PC-9 (cell line): Measurements from ENCODE around the gene MYPN. TPM values are rescaled to one million over a fixed set of nuclear protein-coding genes. Genes with fewer than 3 reads are reported as not detected.

ENCODE experiments used
- BruUV-seq: library from RNA; stranded (reverse); fragments of 400-500 nt; replicated peaks from 2 replicates; lab custom pipeline; 2021; lab: Mats Ljungman, UMichigan
- CTCF ChIA-PET: fragments of 300-600 bp; sonication (Branson Sonifier 250); formaldehyde crosslinking; loops from one replicate; lab custom pipeline; 2022; ENCODE audit warnings: antibody characterized with exemption; lab: Charles Lee
- POLR2A ChIA-PET: fragments of 300-600 bp; sonication (Branson Sonifier 250); formaldehyde crosslinking; loops from one replicate; lab custom pipeline; 2022; ENCODE audit warnings: antibody characterized with exemption; ENCODE audit not compliant: unreplicated experiment; lab: Charles Lee
- DNase-seq, 2 experiments: peaks; one replicate each; pipeline versions ENCODE4 v3.0.0 to v3.0.0-alpha.2; 2015 to 2022; ENCODE audit warnings: mixed read lengths in 1 of 2
- H2AFZ ChIP-seq: fragments of 200-600 bp; sonication (generic); 2 replicates; pipeline ENCODE4 v1.8.1; 2017; ENCODE audit warnings: antibody characterized with exemption
- H3F3A ChIP-seq: fragments of 200-600 bp; sonication (generic); 2 replicates; pipeline ENCODE4 v1.8.1; 2017; ENCODE audit warnings: antibody characterized with exemption, mild to moderate bottlenecking, low read depth; ENCODE audit not compliant: insufficient read depth
- H3K27ac ChIP-seq: fragments of 200-600 bp; sonication (generic); 2 replicates; pipeline ENCODE4 v1.6.1; 2016; ENCODE audit warnings: mixed run types
- H3K27me3 ChIP-seq: fragments of 200-600 bp; sonication (generic); 2 replicates; pipeline ENCODE4 v1.6.1; 2016; ENCODE audit warnings: low read depth, mixed run types; ENCODE audit not compliant: insufficient read depth
- H3K36me3 ChIP-seq: fragments of 200-600 bp; sonication (generic); 2 replicates; pipeline ENCODE4 v1.6.1; 2016; ENCODE audit warnings: low read depth, mixed run types
- H3K4me1 ChIP-seq: fragments of 200-600 bp; sonication (generic); replicated peaks from 2 replicates; pipeline ENCODE4 v1.6.1; 2016; ENCODE audit warnings: mixed run types; ENCODE audit not compliant: insufficient read depth
- H3K4me2 ChIP-seq: fragments of 200-600 bp; sonication (generic); 2 replicates; pipeline ENCODE4 v1.6.1; 2017; ENCODE audit warnings: mixed run types
- H3K4me3 ChIP-seq: fragments of 200-600 bp; sonication (generic); 2 replicates; pipeline ENCODE4 v1.6.1; 2016; ENCODE audit warnings: mixed run types
- H3K79me2 ChIP-seq: fragments of 200-600 bp; sonication (generic); 2 replicates; pipeline ENCODE4 v1.6.1; 2017; ENCODE audit warnings: low read depth, mixed run types
- H3K9me2 ChIP-seq: fragments of 200-600 bp; sonication (generic); 2 replicates; pipeline ENCODE4 v1.8.1; 2017; ENCODE audit warnings: mild to moderate bottlenecking; ENCODE audit not compliant: insufficient read depth
- H3K9me3 ChIP-seq: fragments of 200-600 bp; sonication (generic); 2 replicates; pipeline ENCODE4 v1.8.1; 2016; ENCODE audit warnings: low read depth; ENCODE audit not compliant: insufficient read depth
- H4K20me1 ChIP-seq: fragments of 200-600 bp; sonication (generic); 2 replicates; pipeline ENCODE4 v1.8.1; 2017; ENCODE audit not compliant: insufficient read depth
- EZH2 ChIP-seq: fragments of 200-600 bp; sonication (generic); IDR thresholded peaks from 2 replicates; pipeline ENCODE4 v1.8.0; 2017; ENCODE audit warnings: antibody characterized with exemption, low read depth
- intact Hi-C: fragments of 100-400 bp; cut with micrococcal nuclease; formaldehyde crosslinking; loops from one replicate; pipeline ENCODE4 v1.10.0; 2022; ENCODE audit not compliant: unreplicated experiment
- total RNA-seq: library from RNA; stranded (reverse); gene quantifications from 2 replicates; pipeline ENCODE4 v1.2.3, GENCODE V29; 2021
- TF ChIP-seq, protein P1 (sequence below): fragments of 200-600 bp; sonication (generic); conservative IDR thresholded peaks from 2 replicates; pipeline ENCODE4 v1.6.1; 2017; ENCODE audit warnings: mixed run types, antibody characterized with exemption, mild to moderate bottlenecking, moderate library complexity

MYPN gene
- total RNA-seq, 1 experiment from 2014 or later = 3.9 TPM

DNA sequence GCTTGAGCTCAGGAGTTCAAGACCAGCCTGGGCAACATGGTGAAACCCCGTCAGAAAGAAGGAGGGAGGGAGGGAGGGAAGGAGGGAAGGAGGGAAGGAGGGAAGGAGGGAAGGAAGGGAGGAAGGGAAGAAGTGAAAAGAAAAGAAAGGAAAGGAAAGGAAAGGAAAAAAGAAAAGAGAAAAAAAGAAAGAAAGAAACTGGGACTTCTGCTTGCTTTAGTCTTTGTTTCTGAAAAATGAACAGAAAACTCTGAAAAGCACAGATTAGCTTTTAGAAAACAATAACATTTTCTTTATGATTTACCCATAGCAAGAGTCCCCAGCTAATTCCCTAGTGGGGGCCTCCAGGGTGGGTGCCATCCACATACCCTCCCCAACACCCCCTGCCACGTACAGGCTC lies 75.8 kb downstream of the MYPN start:
- Histone ChIP-seq H3K36me3 (no peaks in the 10 kb centered on the region), H3F3A (no peaks in the 10 kb centered on the region), H4K20me1 (no peaks in the 10 kb centered on the region), H3K4me3 (no peak overlapping the region), H3K9me3 (no peaks in the 10 kb centered on the region), H3K27me3 (no peaks in the 10 kb centered on the region), H3K4me1 (no peaks in the 10 kb centered on the region), H3K9me2 (peaks cover 5% of the 10 kb centered on the region; the same call in 1 of the 2 replicates), H3K79me2 (no peaks in the 10 kb centered on the region), H3K27ac (no peak overlapping the region), H3K4me2 (no peak overlapping the region), H2AFZ (no peak overlapping the region)
- POLR2A ChIA-PET = no interaction called here
- CTCF ChIA-PET = no interaction called here
- TF ChIP-seq, protein P1, sequence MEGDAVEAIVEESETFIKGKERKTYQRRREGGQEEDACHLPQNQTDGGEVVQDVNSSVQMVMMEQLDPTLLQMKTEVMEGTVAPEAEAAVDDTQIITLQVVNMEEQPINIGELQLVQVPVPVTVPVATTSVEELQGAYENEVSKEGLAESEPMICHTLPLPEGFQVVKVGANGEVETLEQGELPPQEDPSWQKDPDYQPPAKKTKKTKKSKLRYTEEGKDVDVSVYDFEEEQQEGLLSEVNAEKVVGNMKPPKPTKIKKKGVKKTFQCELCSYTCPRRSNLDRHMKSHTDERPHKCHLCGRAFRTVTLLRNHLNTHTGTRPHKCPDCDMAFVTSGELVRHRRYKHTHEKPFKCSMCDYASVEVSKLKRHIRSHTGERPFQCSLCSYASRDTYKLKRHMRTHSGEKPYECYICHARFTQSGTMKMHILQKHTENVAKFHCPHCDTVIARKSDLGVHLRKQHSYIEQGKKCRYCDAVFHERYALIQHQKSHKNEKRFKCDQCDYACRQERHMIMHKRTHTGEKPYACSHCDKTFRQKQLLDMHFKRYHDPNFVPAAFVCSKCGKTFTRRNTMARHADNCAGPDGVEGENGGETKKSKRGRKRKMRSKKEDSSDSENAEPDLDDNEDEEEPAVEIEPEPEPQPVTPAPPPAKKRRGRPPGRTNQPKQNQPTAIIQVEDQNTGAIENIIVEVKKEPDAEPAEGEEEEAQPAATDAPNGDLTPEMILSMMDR = no peak
- TF ChIP-seq EZH2 = no peak
- no peak for DNase-seq
- intact Hi-C loops = no loop called here
- BruUV-seq = no TSS peak

DNA sequence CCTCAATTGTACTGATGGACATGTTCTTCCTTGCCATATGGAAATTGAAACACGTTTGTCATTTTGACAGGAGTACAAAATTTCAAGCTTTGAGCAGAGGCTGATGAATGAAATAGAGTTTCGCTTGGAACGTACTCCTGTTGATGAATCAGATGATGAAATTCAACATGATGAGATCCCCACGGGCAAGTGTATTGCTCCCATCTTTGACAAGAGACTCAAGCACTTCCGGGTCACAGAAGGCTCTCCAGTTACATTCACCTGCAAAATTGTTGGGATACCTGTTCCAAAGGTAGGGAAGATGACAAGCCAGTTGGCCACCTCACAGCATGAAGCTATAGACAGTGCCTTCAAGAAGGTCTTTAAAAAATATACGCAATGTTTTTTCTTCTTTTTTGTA lies 79.5 kb downstream of the MYPN start:
- no peak overlapping the region for H3K27ac ChIP-seq
- peaks cover 8% of the 10 kb centered on the region; the same call in 1 of the 2 replicates for H3K4me1 ChIP-seq
- no peaks in the 10 kb centered on the region for H3K79me2 ChIP-seq
- POLR2A ChIA-PET = no interaction called here
- intact Hi-C loops = no loop called here
- H4K20me1 ChIP-seq = no peaks in the 10 kb centered on the region
- H3K9me2 ChIP-seq = peaks cover 5% of the 10 kb centered on the region; the same call in 1 of the 2 replicates
- no peaks in the 10 kb centered on the region for H3F3A ChIP-seq
- H3K27me3 ChIP-seq = no peaks in the 10 kb centered on the region
- no peak overlapping the region for H3K4me2 ChIP-seq
- H3K4me3 ChIP-seq = no peak overlapping the region
- no peak overlapping the region for H2AFZ ChIP-seq
- CTCF ChIA-PET = no interaction called here
- H3K9me3 ChIP-seq = peaks cover 5% of the 10 kb centered on the region; the same call in 1 of the 2 replicates
- no peak for DNase-seq
- H3K36me3 ChIP-seq = no peaks in the 10 kb centered on the region
- TF ChIP-seq EZH2 = no peak
- TF ChIP-seq, protein P1 = no peak
- no TSS peak for BruUV-seq

DNA sequence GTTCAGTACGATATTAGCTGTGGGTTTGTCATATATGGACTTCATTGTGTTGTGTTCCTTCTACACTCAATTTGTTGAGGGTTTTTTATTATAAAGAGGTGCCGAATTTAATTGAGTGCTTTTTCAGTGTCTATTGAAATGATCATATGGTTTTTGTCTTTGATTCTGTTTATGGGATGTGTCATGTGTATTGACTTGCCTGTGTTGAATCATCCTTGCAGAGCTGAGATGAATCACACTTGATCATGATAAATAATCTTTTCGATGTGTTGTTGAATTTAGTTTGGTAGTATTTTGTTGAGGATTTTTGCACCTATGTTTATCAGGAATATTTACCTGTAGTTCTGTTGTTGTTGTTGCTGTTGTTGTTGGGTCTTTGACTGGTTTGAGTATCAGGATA lies 82.8 kb downstream of the MYPN start:
- H3K36me3 ChIP-seq = no peaks in the 10 kb centered on the region
- H3K4me3 ChIP-seq = no peak overlapping the region
- H3K4me1 ChIP-seq = peaks cover 8% of the 10 kb centered on the region; the same call in 1 of the 2 replicates
- H3K79me2 ChIP-seq = no peaks in the 10 kb centered on the region
- peaks cover 5% of the 10 kb centered on the region; the same call in 1 of the 2 replicates for H3K9me3 ChIP-seq
- H3K9me2 ChIP-seq = peaks cover 5% of the 10 kb centered on the region; the same call in 1 of the 2 replicates
- no peaks in the 10 kb centered on the region for H4K20me1 ChIP-seq
- ChIA-PET CTCF (no interaction called here), POLR2A (no interaction called here)
- DNase-seq = no peak
- TF ChIP-seq, protein P1 = no peak
- TF ChIP-seq EZH2 = no peak
- no peak overlapping the region for H3K4me2 ChIP-seq
- no TSS peak for BruUV-seq
- intact Hi-C loops = no loop called here
- no peaks in the 10 kb centered on the region for H3K27me3 ChIP-seq
- H3F3A ChIP-seq = no peaks in the 10 kb centered on the region
- H2AFZ ChIP-seq = no peak overlapping the region; the same call in 1 of the 2 replicates
- H3K27ac ChIP-seq = no peak overlapping the region
